ENCODE data around the gene DYRK3.

Gene DYRK3

DNA sequence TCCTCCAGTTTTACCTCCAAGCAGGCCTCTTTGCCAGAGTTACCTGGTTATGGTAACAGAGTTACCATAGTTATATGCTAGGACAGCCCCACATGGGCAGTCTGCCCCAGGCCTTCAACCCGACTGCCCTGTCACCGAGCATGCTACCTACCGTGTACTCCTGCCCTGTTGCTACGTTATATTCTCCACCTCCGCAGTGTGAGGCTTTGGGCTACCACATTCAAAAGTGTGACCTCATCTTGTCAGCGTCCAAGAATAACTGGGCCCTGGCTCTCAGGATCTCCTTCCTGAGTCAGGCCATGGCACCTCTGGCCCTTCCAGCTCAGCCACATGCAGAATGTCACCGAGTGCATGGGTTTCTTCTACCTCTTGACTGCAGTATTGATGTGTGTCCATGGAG lies 58.3 kb downstream of the DYRK3 start:
- no peak overlapping the region for H3K27ac Mint-ChIP-seq
- peaks cover 86% of the 10 kb centered on the region for H3K4me1 Mint-ChIP-seq (ENCODE audit: low read depth)
- no peak overlapping the region for H3K4me3 Mint-ChIP-seq
- H3K36me3 Mint-ChIP-seq (ENCODE audit: low read depth) = peaks cover 50% of the 10 kb centered on the region
- no peaks in the 10 kb centered on the region for H3K27me3 Mint-ChIP-seq
- no peaks in the 10 kb centered on the region for H3K9me3 Mint-ChIP-seq

GRCh38 chr1:206694171-206695124 lies 59.1 kb downstream of the DYRK3 start:
- H3K4me1 Mint-ChIP-seq (ENCODE audit: low read depth) = peaks cover 86% of the 10 kb centered on the region
- H3K9me3 Mint-ChIP-seq = no peaks in the 10 kb centered on the region
- peaks cover 44% of the 10 kb centered on the region for H3K36me3 Mint-ChIP-seq (ENCODE audit: low read depth)
- H3K4me3 Mint-ChIP-seq = no peak overlapping the region
- no peaks in the 10 kb centered on the region for H3K27me3 Mint-ChIP-seq
- no peak overlapping the region for H3K27ac Mint-ChIP-seq

DNA sequence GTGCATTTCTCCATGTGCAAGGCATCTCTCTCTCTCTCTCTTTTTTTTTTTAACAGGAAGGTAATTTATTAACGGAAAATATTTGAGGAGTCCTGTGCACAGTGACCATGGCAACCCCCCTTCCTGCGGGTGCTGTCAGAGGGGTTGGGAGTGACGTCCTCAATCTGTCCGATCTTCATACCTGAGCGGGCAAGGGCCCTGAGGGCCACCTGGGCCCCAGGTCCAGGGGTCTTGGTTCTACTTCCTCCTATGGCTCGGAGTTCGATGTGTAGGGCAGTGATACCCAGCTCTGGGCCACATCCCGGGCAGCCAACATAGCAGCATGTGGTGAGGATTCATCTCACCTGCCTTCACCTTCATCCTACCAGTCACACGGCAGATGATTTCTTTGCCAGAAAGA lies 60.4 kb downstream of the DYRK3 start:
- Mint-ChIP-seq H3K36me3 (ENCODE audit: low read depth) (peaks cover 44% of the 10 kb centered on the region), H3K27ac (no peak overlapping the region), H3K9me3 (no peaks in the 10 kb centered on the region), H3K4me1 (ENCODE audit: low read depth) (peaks cover 83% of the 10 kb centered on the region), H3K27me3 (no peaks in the 10 kb centered on the region), H3K4me3 (no peak overlapping the region)

- Mint-ChIP-seq H3K4me1 (ENCODE audit: low read depth) (peaks cover 76% of the 10 kb centered on the region), H3K27me3 (no peaks in the 10 kb centered on the region), H3K36me3 (ENCODE audit: low read depth) (peaks cover 45% of the 10 kb centered on the region), H3K4me3 (no peak overlapping the region), H3K9me3 (no peaks in the 10 kb centered on the region), H3K27ac (no peak overlapping the region)
Observed at GRCh38 chr1:206696812-206697585, 61.7 kb downstream of the DYRK3 start.

GRCh38 chr1:206698011-206698410 lies 62.7 kb downstream of the DYRK3 start:
- peaks cover 79% of the 10 kb centered on the region for H3K4me1 Mint-ChIP-seq (ENCODE audit: low read depth)
- H3K36me3 Mint-ChIP-seq (ENCODE audit: low read depth) = peaks cover 50% of the 10 kb centered on the region
- no peak overlapping the region for H3K4me3 Mint-ChIP-seq
- no peaks in the 10 kb centered on the region for H3K27me3 Mint-ChIP-seq
- H3K9me3 Mint-ChIP-seq = no peaks in the 10 kb centered on the region
- H3K27ac Mint-ChIP-seq = no peak overlapping the region

All from stimulated activated naive CD8-positive, alpha-beta T cell treated with anti-CD3 and anti-CD28 coated beads, Interleukin-15, Interleukin-2, amounts not matched to agents 100 ng/mL and 50 ng/mL, for 24 hours (primary cell).